IPS-15b (cell line): ENCODE measurements around the gene IGSF9B.

ENCODE experiments used
- H3K27me3 ChIP-seq: one replicate; pipeline ENCODE4 v1.6.1; 2013; ENCODE audit warnings: low read length; ENCODE audit not compliant: control insufficient read depth, insufficient read depth
- H3K36me3 ChIP-seq: one replicate; pipeline ENCODE4 v1.6.1; 2013; ENCODE audit warnings: low read length; ENCODE audit not compliant: control insufficient read depth, insufficient read depth
- H3K4me1 ChIP-seq: one replicate; pipeline ENCODE4 v1.6.1; 2013; ENCODE audit warnings: mild to moderate bottlenecking, low read length; ENCODE audit not compliant: control insufficient read depth, insufficient read depth
- H3K4me3 ChIP-seq: one replicate; pipeline ENCODE4 v1.5.1; 2013; ENCODE audit warnings: low read depth, low read length
- H3K9ac ChIP-seq: one replicate; pipeline ENCODE4 v1.6.1; 2013; ENCODE audit warnings: low read depth, mild to moderate bottlenecking, low read length
- H3K9me3 ChIP-seq: one replicate; pipeline ENCODE4 v1.6.1; 2013; ENCODE audit warnings: mild to moderate bottlenecking, low read length; ENCODE audit not compliant: control insufficient read depth, insufficient read depth

IGSF9B gene

GRCh38 chr11:133907841-133908241 is 48.9 kb downstream of the IGSF9B start:
- Histone ChIP-seq H3K9me3 (no peaks in the 10 kb centered on the region), H3K4me1 (no peaks in the 10 kb centered on the region), H3K4me3 (no peak overlapping the region), H3K36me3 (peaks cover 59% of the 10 kb centered on the region), H3K27me3 (no peaks in the 10 kb centered on the region), H3K9ac (no peak overlapping the region)

DNA sequence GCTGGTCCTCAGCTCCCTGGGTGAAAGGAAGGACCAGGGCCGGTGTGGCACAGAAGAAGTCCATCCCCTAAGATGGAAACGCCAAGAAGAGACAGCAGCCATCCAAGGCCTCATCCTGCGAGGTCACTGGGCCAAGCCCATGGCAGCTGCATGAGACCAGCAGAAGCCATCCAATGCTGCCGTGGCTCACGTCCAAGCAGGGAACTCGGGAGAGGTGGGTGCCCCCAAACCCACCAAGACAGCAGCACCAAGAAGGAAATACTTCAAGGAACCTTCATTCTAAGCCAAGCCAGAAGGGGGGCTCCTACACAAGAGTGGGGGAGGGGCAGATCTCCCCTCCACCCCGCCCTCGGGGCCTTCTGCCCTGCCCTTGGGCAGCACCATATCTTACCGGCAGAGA is 49.6 kb downstream of the IGSF9B start:
- H3K9ac ChIP-seq: no peak overlapping the region
- H3K27me3 ChIP-seq: no peaks in the 10 kb centered on the region
- no peaks in the 10 kb centered on the region for H3K4me1 ChIP-seq
- no peaks in the 10 kb centered on the region for H3K9me3 ChIP-seq
- peaks cover 55% of the 10 kb centered on the region for H3K36me3 ChIP-seq
- H3K4me3 ChIP-seq: no peak overlapping the region

DNA sequence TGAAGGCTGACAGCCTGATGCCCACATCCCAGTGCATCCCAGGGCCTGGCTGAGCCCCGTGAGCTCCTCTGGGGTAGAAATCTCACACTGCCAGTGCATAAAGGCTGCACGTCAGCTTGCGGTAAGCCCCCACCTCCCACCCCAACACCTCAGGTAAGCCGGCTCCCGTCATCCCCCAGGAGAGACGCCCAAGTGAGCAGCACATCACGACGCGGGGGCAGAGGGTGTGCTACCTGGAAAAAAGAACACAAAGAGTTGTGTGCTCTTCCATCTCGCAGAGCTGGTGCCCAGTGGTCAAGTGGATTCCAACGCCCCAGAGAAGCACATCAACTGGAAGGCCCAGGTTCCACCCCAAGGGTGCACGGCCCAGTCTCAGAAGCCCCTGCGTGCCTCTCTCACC is 50.0 kb downstream of the IGSF9B start:
- H3K9ac ChIP-seq: no peak overlapping the region
- H3K36me3 ChIP-seq: peaks cover 54% of the 10 kb centered on the region
- no peaks in the 10 kb centered on the region for H3K27me3 ChIP-seq
- H3K9me3 ChIP-seq: no peaks in the 10 kb centered on the region
- H3K4me1 ChIP-seq: no peaks in the 10 kb centered on the region
- H3K4me3 ChIP-seq: no peak overlapping the region

DNA sequence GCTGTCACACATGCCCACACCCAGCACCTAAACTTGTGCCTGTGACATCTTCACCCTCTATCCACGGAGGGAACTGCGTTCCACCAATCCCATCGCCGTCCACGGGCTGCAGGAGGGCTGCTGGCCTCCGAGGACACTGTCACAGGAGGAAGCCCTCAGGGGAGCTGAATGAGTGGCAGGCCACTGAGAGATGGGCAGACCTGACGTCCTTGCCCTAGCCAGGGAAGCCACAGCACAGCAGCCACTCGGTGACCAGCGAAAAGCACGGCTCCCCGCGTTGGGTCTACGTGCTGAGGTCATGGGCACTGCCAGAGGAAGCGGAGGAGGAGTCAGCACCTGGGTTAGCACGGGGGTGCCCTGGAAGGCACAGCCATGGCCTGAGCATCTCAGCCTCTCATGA is 50.5 kb downstream of the IGSF9B start:
- peaks cover 51% of the 10 kb centered on the region for H3K36me3 ChIP-seq
- H3K4me1 ChIP-seq: no peaks in the 10 kb centered on the region
- no peaks in the 10 kb centered on the region for H3K9me3 ChIP-seq
- no peaks in the 10 kb centered on the region for H3K27me3 ChIP-seq
- no peak overlapping the region for H3K4me3 ChIP-seq
- no peak overlapping the region for H3K9ac ChIP-seq

- Histone ChIP-seq H3K27me3 (no peaks in the 10 kb centered on the region), H3K4me3 (no peak overlapping the region), H3K36me3 (peaks cover 51% of the 10 kb centered on the region), H3K4me1 (no peaks in the 10 kb centered on the region), H3K9ac (no peak overlapping the region), H3K9me3 (no peaks in the 10 kb centered on the region)
Observed at GRCh38 chr11:133905677-133906156, 51.1 kb downstream of the IGSF9B start.

DNA sequence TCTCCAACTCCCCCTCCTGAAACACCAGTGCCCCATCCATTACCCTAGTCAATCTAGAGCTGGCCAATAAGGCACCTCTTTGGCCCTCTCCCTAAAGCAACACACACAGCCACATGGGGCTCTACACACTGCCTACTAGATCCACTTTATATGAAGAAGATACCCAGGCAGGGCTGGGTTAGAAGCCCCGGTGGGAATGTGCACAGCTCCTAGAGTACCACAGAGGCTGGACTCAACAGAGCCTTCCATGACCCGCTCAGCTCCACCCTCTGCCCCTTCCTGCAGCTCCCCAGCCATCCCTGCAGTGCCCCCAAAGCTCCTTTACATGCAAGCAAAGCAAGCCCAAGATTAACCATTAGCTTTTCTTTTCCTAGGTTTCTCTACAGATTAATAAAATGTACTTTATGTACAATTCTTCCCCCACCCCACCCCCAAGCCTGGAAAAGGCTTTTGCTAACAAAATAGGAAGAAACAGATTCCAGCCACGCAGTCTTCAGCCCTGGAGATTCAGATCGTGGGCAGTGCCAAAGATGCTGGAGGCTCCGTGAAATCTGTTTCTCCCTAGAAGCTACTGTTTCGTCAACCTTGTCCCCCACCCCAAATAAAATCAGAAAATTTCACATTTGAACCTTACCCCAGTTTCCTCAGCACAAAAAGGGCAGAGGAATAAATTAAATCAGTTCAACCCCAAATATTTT is 51.8 kb downstream of the IGSF9B start:
- H3K27me3 ChIP-seq: no peaks in the 10 kb centered on the region
- no peak overlapping the region for H3K9ac ChIP-seq
- H3K4me3 ChIP-seq: no peak overlapping the region
- H3K36me3 ChIP-seq: peaks cover 44% of the 10 kb centered on the region
- H3K9me3 ChIP-seq: no peaks in the 10 kb centered on the region
- no peaks in the 10 kb centered on the region for H3K4me1 ChIP-seq

- H3K36me3 ChIP-seq: peaks cover 39% of the 10 kb centered on the region
- no peak overlapping the region for H3K9ac ChIP-seq
- no peak overlapping the region for H3K4me3 ChIP-seq
- no peaks in the 10 kb centered on the region for H3K4me1 ChIP-seq
- H3K27me3 ChIP-seq: no peaks in the 10 kb centered on the region
- H3K9me3 ChIP-seq: no peaks in the 10 kb centered on the region
Observed at GRCh38 chr11:133903875-133904817, 52.6 kb downstream of the IGSF9B start.

DNA sequence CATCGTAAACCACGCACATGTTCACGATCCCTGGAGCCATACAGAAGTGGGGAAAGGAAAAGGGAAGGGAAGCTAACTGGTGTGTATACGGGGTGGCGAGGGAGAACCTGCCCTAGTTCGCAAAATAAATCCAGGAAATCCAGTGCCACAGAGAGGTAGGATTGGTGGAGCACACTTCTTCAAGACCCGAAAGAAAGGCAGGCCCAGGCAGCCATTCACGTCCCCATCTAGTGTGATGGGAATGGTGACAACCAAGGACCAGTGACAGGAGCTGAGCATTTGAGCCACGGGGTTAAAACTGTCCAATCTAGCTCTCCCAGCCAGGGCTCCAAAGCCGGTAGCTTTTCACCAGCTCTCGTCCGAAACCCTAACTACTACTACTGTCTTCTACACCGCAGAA is 53.7 kb downstream of the IGSF9B start:
- Histone ChIP-seq H3K36me3 (peaks cover 30% of the 10 kb centered on the region), H3K9ac (no peak overlapping the region), H3K9me3 (no peaks in the 10 kb centered on the region), H3K27me3 (no peaks in the 10 kb centered on the region), H3K4me1 (peaks cover 3% of the 10 kb centered on the region), H3K4me3 (no peak overlapping the region)

- peaks cover 25% of the 10 kb centered on the region for H3K36me3 ChIP-seq
- no peak overlapping the region for H3K9ac ChIP-seq
- no peaks in the 10 kb centered on the region for H3K9me3 ChIP-seq
Observed at GRCh38 chr11:133902506-133902905, 54.3 kb downstream of the IGSF9B start.

DNA sequence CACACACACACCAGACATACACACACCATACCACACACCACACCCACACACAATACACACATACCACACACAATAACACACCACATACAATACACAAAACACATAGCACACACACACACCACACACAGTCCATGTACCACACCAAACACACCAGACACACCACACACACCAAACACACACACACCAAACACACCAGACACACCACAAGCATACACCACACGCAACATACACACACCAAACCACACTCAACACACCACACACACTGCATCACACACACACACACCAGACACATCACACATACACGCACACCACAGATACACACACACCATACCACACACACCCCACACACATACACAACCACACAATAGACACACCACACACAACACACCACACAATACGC is 54.8 kb downstream of the IGSF9B start:
- no peaks in the 10 kb centered on the region for H3K9me3 ChIP-seq
- no peaks in the 10 kb centered on the region for H3K27me3 ChIP-seq
- H3K4me1 ChIP-seq: peaks cover 3% of the 10 kb centered on the region
- H3K36me3 ChIP-seq: peaks cover 25% of the 10 kb centered on the region
- no peak overlapping the region for H3K4me3 ChIP-seq
- H3K9ac ChIP-seq: no peak overlapping the region

More at GRCh38 chr11:133902506-133902905, 54.3 kb downstream of the IGSF9B start:
- no peaks in the 10 kb centered on the region for H3K27me3 ChIP-seq
- no peak overlapping the region for H3K4me3 ChIP-seq
- peaks cover 3% of the 10 kb centered on the region for H3K4me1 ChIP-seq

- H3K9ac ChIP-seq: no peak overlapping the region
- no peaks in the 10 kb centered on the region for H3K9me3 ChIP-seq
- no peak overlapping the region for H3K4me3 ChIP-seq
- no peaks in the 10 kb centered on the region for H3K27me3 ChIP-seq
- peaks cover 18% of the 10 kb centered on the region for H3K36me3 ChIP-seq
- peaks cover 3% of the 10 kb centered on the region for H3K4me1 ChIP-seq
Observed at GRCh38 chr11:133901316-133901715, 55.5 kb downstream of the IGSF9B start.
